OCI-LY1 (cell line): ENCODE results near the gene LMTK2.

Experiments used
- CTCF ChIP-seq: fragments of 200-600 bp; sonication (generic), shearing (Covaris generic); IDR thresholded peaks from 2 replicates; pipeline ENCODE4 v1.5.1; 2017; ENCODE audit warnings: mild to moderate bottlenecking, antibody characterized with exemption, low read length, moderate library complexity, mixed read lengths
- EZH2 ChIP-seq: fragments of 200-600 bp; sonication (generic), shearing (Covaris generic); IDR thresholded peaks from 2 replicates; pipeline ENCODE4 v1.8.0; 2017; ENCODE audit warnings: borderline replicate concordance, mixed run types, mild to moderate bottlenecking, antibody characterized with exemption, low read length, moderate library complexity, mixed read lengths

DNA sequence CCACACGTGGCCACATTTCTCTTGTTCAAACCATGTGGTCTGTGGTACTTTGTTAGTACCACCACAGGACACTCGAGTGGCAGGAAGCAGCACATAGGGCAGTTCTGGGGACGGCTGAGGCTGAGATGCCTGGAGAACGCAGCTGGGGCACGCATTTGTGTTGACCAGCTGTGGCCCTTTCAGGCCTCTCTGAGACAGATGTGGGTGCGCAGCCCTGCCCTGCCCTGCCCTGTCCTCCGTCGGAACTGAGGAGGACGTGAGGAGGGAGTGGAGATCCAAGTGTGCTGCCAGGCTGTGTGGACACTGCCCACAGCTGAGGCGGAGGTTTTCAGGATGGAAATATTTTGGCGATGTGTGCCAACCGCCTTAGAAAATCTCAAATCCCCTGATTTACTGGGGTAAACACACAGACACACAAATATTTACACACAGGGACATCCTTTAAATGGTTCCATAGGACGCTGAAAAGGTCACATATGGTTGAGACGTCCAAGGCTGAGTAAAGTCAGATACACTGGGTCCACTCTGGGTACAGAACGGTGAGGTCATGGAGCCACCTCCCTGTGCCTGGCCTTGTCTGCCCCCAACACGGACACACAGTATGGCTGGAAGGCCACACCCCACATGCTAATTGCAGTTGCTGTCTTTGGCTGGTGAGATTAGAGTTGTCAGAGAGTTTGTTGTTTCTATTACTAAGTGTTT is 119.4 kb downstream of the LMTK2 start:
- TF ChIP-seq CTCF = no peak
- TF ChIP-seq EZH2 = no peak
